Uterus (tissue), 4 donors: ENCODE data around the gene ZNF829. TPM values are rescaled to one million over a fixed set of nuclear protein-coding genes. Genes with fewer than 3 reads are reported as not detected.

Experiments
- DNase-seq, 2 donors: peaks; one replicate each; pipeline ENCODE4 v3.0.0-alpha.2; 2019 to 2020
- H3K27ac ChIP-seq, 2 donors: fragments of 200-600 bp; sonication (generic); 1 replicate in 1 of 2; 2 replicates in 1 of 2; pipeline ENCODE4 v1.5.1; 2016 to 2018
- H3K27me3 ChIP-seq, 2 donors: fragments of 200-600 bp; sonication (generic); one replicate each; pipeline ENCODE4 v1.5.1; 2018 to 2019; ENCODE audit warnings: control low read depth in 1 of 2
- H3K36me3 ChIP-seq, 2 donors: fragments of 200-600 bp; sonication (generic); one replicate each; pipeline ENCODE4 v1.5.1; 2019; ENCODE audit warnings: control low read depth in 1 of 2
- H3K4me1 ChIP-seq, 2 donors: fragments of 200-600 bp; sonication (generic); one replicate each; pipeline ENCODE4 v1.5.1; 2018 to 2019; ENCODE audit warnings: control low read depth in 1 of 2
- H3K4me3 ChIP-seq, 2 donors: fragments of 200-600 bp; sonication (generic); 1 replicate in 1 of 2; 2 replicates in 1 of 2; pipeline ENCODE4 v1.5.1; 2018 to 2019; ENCODE audit warnings: mild to moderate bottlenecking in 1 of 2
- H3K9me3 ChIP-seq, 2 donors: fragments of 200-600 bp; sonication (generic); one replicate each; pipeline ENCODE4 v1.5.1; 2019; ENCODE audit warnings: control low read depth in 1 of 2
- CTCF ChIP-seq, 4 experiments: fragments of 200-600 bp in 2 of 4; fragments of 450-650 bp in 2 of 4; sonication (generic) in 2 of 4; IDR thresholded peaks; one replicate each; pipeline ENCODE4 v1.5.1; 2016 to 2019; ENCODE audit warnings: antibody characterized with exemption in 4 of 4, mild to moderate bottlenecking in 2 of 4, moderate library complexity in 1 of 4
- POLR2A ChIP-seq, 2 donors: fragments of 450-650 bp; IDR thresholded peaks; one replicate each; pipeline ENCODE4 v1.6.1; 2016; ENCODE audit warnings: antibody characterized with exemption in 2 of 2, mild to moderate bottlenecking in 1 of 2, moderate library complexity in 1 of 2
- intact Hi-C: fragments of 100-400 bp; cut with DNase I; formaldehyde crosslinking; loops from one replicate; pipeline ENCODE4 v1.15.1; 2023; ENCODE audit warnings: low total_unique reads
- small RNA-seq: library from RNA; depleted of rRNA; stranded (forward); fragments of <200 nt; gene quantifications from one replicate; pipeline ENCODE3, GENCODE V24; 2016
- total RNA-seq, 4 donors: library from RNA; depleted of rRNA in 3 of 4; stranded (reverse); fragments of >200 nt in 3 of 4; gene quantifications; one replicate each; pipeline versions ENCODE4 v1.1.0 to v1.2.4, GENCODE V29; 2014 to 2023
- donor health status: DM: yes; HTN: yes; CAD: no.

Gene ZNF829
- total RNA-seq, 4 donors from 2014 or later, result 2.1 to 11.5 (median 5.1) TPM

GRCh38 chr19:36849701-36850558, 66.2 kb downstream of the ZNF829 start:
- H3K4me1 ChIP-seq, result peaks cover 0 to 4% of the 10 kb centered on the region in 2 donors
- H3K4me3 ChIP-seq, result peak overlapping the region; percentile 71 to 85
- intact Hi-C loops, result no loop called here
- no peaks in the 10 kb centered on the region for H3K9me3 ChIP-seq
- peak; percentile 32 to 36 for TF ChIP-seq POLR2A (IDR thresholded peaks at IDR 0.05)
- no peak for TF ChIP-seq CTCF (IDR thresholded peaks at IDR 0.05)
- DNase-seq, result peak; percentile 88 to 90
- H3K27me3 ChIP-seq, result no peaks in the 10 kb centered on the region
- peak overlapping the region; percentile 87 to 94 for H3K27ac ChIP-seq
- H3K36me3 ChIP-seq, result no peaks in the 10 kb centered on the region

- Histone ChIP-seq H3K27ac (no peak overlapping the region), H3K4me1 (peaks cover 0 to 4% of the 10 kb centered on the region in 2 donors), H3K9me3 (no peaks in the 10 kb centered on the region), H3K4me3 (no peak overlapping the region), H3K36me3 (no peaks in the 10 kb centered on the region), H3K27me3 (no peaks in the 10 kb centered on the region)
- intact Hi-C loops, result no loop called here
- TF ChIP-seq POLR2A (IDR thresholded peaks at IDR 0.05) (no peak), CTCF (IDR thresholded peaks at IDR 0.05) (no peak)
- no peak for DNase-seq
Observed at GRCh38 chr19:36847968-36848367, 68.1 kb downstream of the ZNF829 start.

- H3K36me3 ChIP-seq, result no peaks in the 10 kb centered on the region
- no peaks in the 10 kb centered on the region for H3K27me3 ChIP-seq
Observed at GRCh38 chr19:36838784-36839324, 77.2 kb downstream of the ZNF829 start.

More at GRCh38 chr19:36838784-36839324, 77.2 kb downstream of the ZNF829 start:
- H3K27ac ChIP-seq, result peak overlapping the region; percentile 75 to 82
- peak overlapping the region; percentile 66 to 79 for H3K4me3 ChIP-seq
- no peak for TF ChIP-seq CTCF (IDR thresholded peaks at IDR 0.05)
- TF ChIP-seq POLR2A (IDR thresholded peaks at IDR 0.05), result no peak
- peaks cover 0 to 4% of the 10 kb centered on the region in 2 donors for H3K4me1 ChIP-seq
- peaks cover 0 to 10% of the 10 kb centered on the region in 2 donors for H3K9me3 ChIP-seq
- intact Hi-C loops, result no loop called here
- DNase-seq, result no peak

Small RNA genes within 50 kb of the gene (small RNA-seq; reads per million reads assigned to genes)
- gene RF00019, result not detected

Other genes with a start within 250 kb of the ZNF829 start
- 10 to 100 TPM in 3 of 4 donors, 1 to 10 TPM in 1; 5.1 to 46.5 (median 20.7) TPM for gene ZNF461, start 249.5 kb downstream of the ZNF829 start, total RNA-seq
- gene ZNF567, start 228.7 kb downstream of the ZNF829 start, total RNA-seq, result 10 to 100 TPM in 3 of 4 donors, 1 to 10 TPM in 1; 6.5 to 27.9 (median 13.7) TPM
- 10 to 100 TPM in 1 of 4 donors, 1 to 10 TPM in 3; 1.8 to 23.5 (median 7.3) TPM for gene ZNF850, start 143.5 kb downstream of the ZNF829 start, total RNA-seq
- gene ZNF790, start 77.9 kb downstream of the ZNF829 start, total RNA-seq, result 10 to 100 TPM in 2 of 4 donors, 1 to 10 TPM in 2; 5.6 to 19.8 (median 8.3) TPM
- 10 to 100 TPM in 2 of 4 donors, 1 to 10 TPM in 2; 5.9 to 25.6 (median 12.8) TPM for gene ZNF345, start 65.4 kb downstream of the ZNF829 start, total RNA-seq
- gene ZNF568, start within 50 bp of the ZNF829 start, total RNA-seq, result 10 to 100 TPM in 3 of 4 donors, 1 to 10 TPM in 1; 2.4 to 34.0 (median 15.5) TPM
- gene ZNF420, start 162.1 kb upstream of the ZNF829 start, total RNA-seq, result 10 to 100 TPM in 3 of 4 donors, 1 to 10 TPM in 1; 6.1 to 53.5 (median 17.2) TPM